Endothelial cell of umbilical vein (primary cell): Measurements from ENCODE around the gene CBX5. TPM values are rescaled to one million over a fixed set of nuclear protein-coding genes. Genes with fewer than 3 reads are reported as not detected.

ENCODE experiments used
- BruUV-seq: library from RNA; stranded (reverse); fragments of 400-500 nt; replicated peaks from 2 replicates; lab custom pipeline; 2021; lab: Mats Ljungman, UMichigan
- CTCF ChIA-PET: fragments of 300-600, 350-600 bp; sonication (Branson Sonifier 250); formaldehyde crosslinking; loops from one replicate; lab custom pipeline; 2021; ENCODE audit warnings: antibody characterized with exemption, inconsistent platforms; lab: Charles Lee
- POLR2A ChIA-PET: fragments of 300-600, 350-600 bp; sonication (Branson Sonifier 250); formaldehyde crosslinking; loops from one replicate; lab custom pipeline; 2021; ENCODE audit warnings: antibody characterized with exemption, inconsistent platforms; lab: Charles Lee
- DNase-seq: peaks from one replicate; pipeline ENCODE4 v3.0.0-alpha.2; 2011; ENCODE audit warnings: low read depth, low spot score
- FAIRE-seq: peaks from 2 replicates; lab custom pipeline; 2011; peaks lifted over from hg19 to GRCh38; lab: Jason Lieb, UNC
- H2AFZ ChIP-seq: 2 replicates; pipeline ENCODE4 v1.6.0; 2012; ENCODE audit warnings: low read depth, low read length, control low read depth, inconsistent platforms
- H3K27ac ChIP-seq: 2 replicates; pipeline ENCODE4 v1.5.1; 2011; ENCODE audit warnings: low read depth, mild to moderate bottlenecking, control low read depth, low read length, moderate library complexity; ENCODE audit not compliant: insufficient read depth
- H3K27me3 ChIP-seq, 2 experiments: 2 replicates each; pipeline versions ENCODE4 v1.6.0 to v1.6.1; 2011; ENCODE audit warnings: low read length in 2 of 2, mixed read lengths in 1 of 2; ENCODE audit not compliant: control insufficient read depth in 2 of 2, insufficient read depth in 2 of 2
- H3K36me3 ChIP-seq, 2 experiments: 2 replicates in 1 of 2; 3 replicates in 1 of 2; pipeline ENCODE4 v1.5.1; 2011; ENCODE audit warnings: low read length in 2 of 2, mild to moderate bottlenecking in 1 of 2, moderate library complexity in 1 of 2; ENCODE audit not compliant: control insufficient read depth in 2 of 2, insufficient read depth in 2 of 2; ENCODE audit errors: extremely low read depth in 1 of 2
- H3K4me1 ChIP-seq: 3 replicates; pipeline ENCODE4 v1.5.1; 2011; ENCODE audit warnings: mild to moderate bottlenecking, low read length; ENCODE audit not compliant: control insufficient read depth, insufficient read depth; ENCODE audit errors: extremely low read depth
- H3K4me2 ChIP-seq: 2 replicates; pipeline ENCODE4 v1.6.1; 2011; ENCODE audit warnings: low read length, control low read depth, mixed read lengths; ENCODE audit not compliant: insufficient read depth
- H3K4me3 ChIP-seq, 3 experiments: fragments of 200-600 bp in 1 of 3; sonication (generic), shearing (Covaris generic) in 1 of 3; replicated peaks in 1 of 3; 2 replicates each; pipeline ENCODE4 v1.5.1; 2011 to 2016; ENCODE audit warnings: control low read depth in 3 of 3, low read length in 3 of 3, mild to moderate bottlenecking in 2 of 3, inconsistent platforms in 1 of 3, low read depth in 1 of 3, moderate library complexity in 1 of 3; ENCODE audit not compliant: insufficient read depth in 1 of 3
- H3K79me2 ChIP-seq: 2 replicates; pipeline ENCODE4 v1.6.0; 2012; ENCODE audit warnings: low read length, inconsistent platforms; ENCODE audit not compliant: control insufficient read depth, insufficient read depth
- H3K9ac ChIP-seq: replicated peaks from 2 replicates; pipeline ENCODE3; 2011; ENCODE audit warnings: low read length, control low read depth; ENCODE audit not compliant: insufficient read depth; ENCODE audit errors: extremely low read depth
- H3K9me1 ChIP-seq: replicated peaks from 3 replicates; pipeline ENCODE4 v1.6.0; 2011; ENCODE audit warnings: mild to moderate bottlenecking, low read length; ENCODE audit not compliant: control insufficient read depth, insufficient read depth; ENCODE audit errors: extremely low read depth
- H3K9me3 ChIP-seq: replicated peaks from 2 replicates; pipeline ENCODE4 v1.5.1; 2012; ENCODE audit warnings: low read length, inconsistent platforms; ENCODE audit not compliant: control insufficient read depth, insufficient read depth
- H4K20me1 ChIP-seq: replicated peaks from 2 replicates; pipeline ENCODE3; 2011; ENCODE audit warnings: mild to moderate bottlenecking, low read length; ENCODE audit not compliant: control insufficient read depth, insufficient read depth; ENCODE audit errors: extremely low read depth
- CTCF ChIP-seq, 2 donors: IDR thresholded peaks; 1 replicate in 1 of 2; 2 replicates in 1 of 2; pipeline ENCODE4 v1.5.1; 2011; ENCODE audit warnings: low read length in 2 of 2, mild to moderate bottlenecking in 2 of 2, moderate library complexity in 2 of 2, control low read depth in 1 of 2, inconsistent platforms in 1 of 2, low read depth in 1 of 2; ENCODE audit not compliant: insufficient read depth in 1 of 2; ENCODE audit errors: extremely low read depth in 1 of 2
- EZH2 ChIP-seq: IDR thresholded peaks from 2 replicates; pipeline ENCODE4 v1.6.1; 2012; ENCODE audit warnings: borderline replicate concordance, low read depth, mild to moderate bottlenecking, moderate library complexity, low read length, inconsistent platforms; ENCODE audit not compliant: severe bottlenecking
- FOS ChIP-seq: IDR thresholded peaks from 2 replicates; pipeline ENCODE4 v1.6.1; 2011; ENCODE audit warnings: mild to moderate bottlenecking, low read length, moderate library complexity, borderline replicate concordance; ENCODE audit not compliant: insufficient read depth
- GATA2 ChIP-seq: IDR thresholded peaks from 2 replicates; pipeline ENCODE4 v1.7.0; 2011; ENCODE audit warnings: low read depth, mild to moderate bottlenecking, moderate library complexity, mixed read lengths, low read length; ENCODE audit not compliant: insufficient read length, insufficient read depth
- JUN ChIP-seq: IDR thresholded peaks from 2 replicates; pipeline ENCODE4 v1.6.1; 2011; ENCODE audit warnings: borderline replicate concordance, low read depth; ENCODE audit not compliant: insufficient read length, insufficient read depth
- MYC ChIP-seq: IDR thresholded peaks from one replicate; pipeline ENCODE4 v1.6.1; 2011; ENCODE audit warnings: mild to moderate bottlenecking, low read depth, low read length
- POLR2A ChIP-seq: IDR thresholded peaks from 2 replicates; pipeline ENCODE4 v1.6.1; 2012; ENCODE audit warnings: low read depth, mild to moderate bottlenecking, control low read depth, low read length
- POLR2AphosphoS5 ChIP-seq: IDR thresholded peaks from 2 replicates; pipeline ENCODE4 v1.6.1; 2012; ENCODE audit warnings: low read depth, mild to moderate bottlenecking, control low read depth, low read length, moderate library complexity; ENCODE audit not compliant: insufficient read depth
- dilution Hi-C: fragments of 300-500 bp; cut with MboI; formaldehyde crosslinking; loops from one replicate; pipeline ENCODE4 v1.15.0; 2019; ENCODE audit warnings: low sequenced_read_pairs; ENCODE audit not compliant: extremely low pct_ligation_motif_present
- intact Hi-C: fragments of 100-400 bp; cut with micrococcal nuclease; formaldehyde crosslinking; loops from one replicate; pipeline ENCODE4 v1.10.0; 2022
- polyA plus RNA-seq, 4 experiments: library from polyadenylated mRNA; depleted of rRNA in 3 of 4; stranded (reverse) in 3 of 4; unstranded in 1 of 4; fragments of >200 nt; gene quantifications; 2 replicates each; pipeline versions ENCODE4 v1.2.1 to v1.2.3, GENCODE V29; 2011 to 2012; ENCODE audit warnings: missing spikeins in 1 of 4
- total RNA-seq: library from RNA; stranded (reverse); gene quantifications from 2 replicates; pipeline ENCODE4 v1.2.3, GENCODE V29; 2021
- TF ChIP-seq, protein P1 (sequence below): IDR thresholded peaks from 2 replicates; pipeline ENCODE4 v1.6.1; 2011; ENCODE audit not compliant: insufficient read depth, insufficient read length

The CBX5 gene
- total and polyA plus RNA-seq, 2 donors (not counting 3 experiments of a cell fraction or from before 2014, with no cell fraction given), result 22.8 to 111 TPM

- intact Hi-C loops (loop anchor here (1.0 to 2.0 kb wide), 3 partner anchors 20 to 99 kb away; partner anchors contain the start of gene COPZ1), dilution Hi-C loops (no loop called here)
- FAIRE-seq, result peak; percentile 84
- no peaks in the 10 kb centered on the region for H4K20me1 ChIP-seq
- peaks cover 7% of the 10 kb centered on the region in 2 experiments for H3K36me3 ChIP-seq
- H3K9me3 ChIP-seq, result no peaks in the 10 kb centered on the region
- peaks cover 42% of the 10 kb centered on the region for H3K79me2 ChIP-seq
- peak overlapping the region; percentile 74 for H3K9ac ChIP-seq
- TSS peak; percentile 86 for BruUV-seq
- TF ChIP-seq JUN (no peak), CTCF (IDR thresholded peaks at IDR 0.05; ENCODE audit: extremely low read depth in 1 of 2, insufficient read depth in 1 of 2, low read depth in 1 of 2, low read length in 2 of 2) (no peak), POLR2AphosphoS5 (peak; percentile 61), GATA2 (peak; percentile 68), EZH2 (no peak), POLR2A (peak; percentile 49), MYC (no peak), FOS (peak; percentile 50)
- TF ChIP-seq, protein P1, sequence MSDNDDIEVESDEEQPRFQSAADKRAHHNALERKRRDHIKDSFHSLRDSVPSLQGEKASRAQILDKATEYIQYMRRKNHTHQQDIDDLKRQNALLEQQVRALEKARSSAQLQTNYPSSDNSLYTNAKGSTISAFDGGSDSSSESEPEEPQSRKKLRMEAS, result peak; percentile 19
- POLR2A ChIA-PET, result interaction anchor here (1.6 to 6.6 kb wide), 2 partner anchors 21 to 24 kb away, joined by 4 to 29 read pairs; partner anchors contain the start of genes CBX5 and HNRNPA1
- peak overlapping the region; percentile 91 for H3K4me2 ChIP-seq
- peaks cover 40% of the 10 kb centered on the region for H3K4me1 ChIP-seq
- no peaks in the 10 kb centered on the region for H3K27me3 ChIP-seq
- H3K27ac ChIP-seq, result peak overlapping the region; percentile 74
- H2AFZ ChIP-seq, result no peak overlapping the region
- CTCF ChIA-PET, result interaction anchor here (1.0 to 4.0 kb wide), 13 partner anchors 8 to 140 kb away, joined by 3 to 41 read pairs (median 4); partner anchors contain the start of genes CBX5, COPZ1 and HNRNPA1
- peak; percentile 90 for DNase-seq
- H3K9me1 ChIP-seq, result no peaks in the 10 kb centered on the region
- H3K4me3 ChIP-seq, result peak overlapping the region; percentile 10 to 76 (median 31)
These were observed 20.5 kb downstream of the CBX5 start for GRCh38 chr12:54259194-54260011.
